Thyroid gland (tissue), 4 donors: ENCODE measurements around the gene ZNF383. TPM values are rescaled to one million over a fixed set of nuclear protein-coding genes. Genes with fewer than 3 reads are reported as not detected.

Experiments
- DNase-seq, 2 donors: peaks; one replicate each; pipeline ENCODE4 v3.0.0-alpha.2; 2019
- H3K27ac ChIP-seq, 3 donors: fragments of 200-600 bp; sonication (generic); 1 replicate in 2 of 3; 2 replicates in 1 of 3; pipeline ENCODE4 v1.5.1; 2016 to 2019; ENCODE audit warnings: mild to moderate bottlenecking in 1 of 3, moderate library complexity in 1 of 3
- H3K27me3 ChIP-seq: fragments of 200-600 bp; sonication (generic); one replicate; pipeline ENCODE4 v1.5.1; 2019
- H3K36me3 ChIP-seq, 2 donors: fragments of 200-600 bp; sonication (generic); one replicate each; pipeline ENCODE4 v1.5.1; 2016 to 2019
- H3K4me1 ChIP-seq, 2 donors: fragments of 200-600 bp; sonication (generic); one replicate each; pipeline ENCODE4 v1.5.1; 2017 to 2019
- H3K4me3 ChIP-seq, 3 donors: fragments of 200-600 bp; sonication (generic); replicated peaks in 1 of 3; 1 replicate in 2 of 3; 2 replicates in 1 of 3; pipeline ENCODE4 v1.5.1; 2016; ENCODE audit warnings: mild to moderate bottlenecking in 1 of 3
- H3K9me3 ChIP-seq: fragments of 200-600 bp; sonication (generic); one replicate; pipeline ENCODE4 v1.5.1; 2017
- CTCF ChIP-seq, 6 experiments: fragments of 200-600 bp in 3 of 6; fragments of 450-650 bp in 3 of 6; sonication (generic) in 3 of 6; IDR thresholded peaks; one replicate each; pipeline ENCODE4 v1.5.1; 2016 to 2019; ENCODE audit warnings: antibody characterized with exemption in 6 of 6, mild to moderate bottlenecking in 2 of 6, inconsistent platforms in 1 of 6, moderate library complexity in 1 of 6
- POLR2A ChIP-seq, 2 donors: fragments of 450-650 bp; IDR thresholded peaks; one replicate each; pipeline ENCODE4 v1.6.1; 2017; ENCODE audit warnings: antibody characterized with exemption in 2 of 2, mild to moderate bottlenecking in 2 of 2, moderate library complexity in 1 of 2
- WGBS, 2 donors: methylation state at CpG; one replicate each; pipeline ENCODE4 v1.1.5; 2017; 5-methylcytosine and 5-hydroxymethylcytosine counted together
- intact Hi-C: fragments of 100-400 bp; cut with DNase I; formaldehyde crosslinking; loops from one replicate; pipeline ENCODE4 v1.15.1; 2023
- total RNA-seq, 4 donors: library from RNA; depleted of rRNA; stranded (reverse); fragments of >200 nt; gene quantifications; one replicate each; pipeline ENCODE4 v1.2.3, GENCODE V29; 2016

ZNF383 gene
- total RNA-seq, 4 donors from 2014 or later = 8.3 to 14.3 (median 11.3) TPM

GRCh38 chr19:37217480-37217774 lies 587 bp upstream of the ZNF383 start:
- peaks cover 8 to 9% of the 10 kb centered on the region in 2 donors for H3K4me1 ChIP-seq
- 0 to 2% methylated on average over 7 of the region's 7 CpGs for WGBS, 2 donors
- H3K36me3 ChIP-seq = no peaks in the 10 kb centered on the region
- no peaks in the 10 kb centered on the region for H3K9me3 ChIP-seq
- H3K27me3 ChIP-seq = no peaks in the 10 kb centered on the region
- H3K4me3 ChIP-seq = peak overlapping the region; percentile 78 to 92 (median 85)
- peak overlapping the region; percentile 94 to 97 (median 97) for H3K27ac ChIP-seq
- intact Hi-C loops = no loop called here
- TF ChIP-seq CTCF (IDR thresholded peaks at IDR 0.05) (no peak), POLR2A (IDR thresholded peaks at IDR 0.05) (no peak)
- no peak for DNase-seq

GRCh38 chr19:37218592-37218935 lies 550 bp downstream of the ZNF383 start:
- 12 to 15% methylated on average over 6 of the region's 6 CpGs for WGBS, 2 donors
- no peaks in the 10 kb centered on the region for H3K27me3 ChIP-seq
- DNase-seq = no peak
- peak overlapping the region; percentile 78 to 92 (median 85) for H3K4me3 ChIP-seq
- TF ChIP-seq POLR2A (IDR thresholded peaks at IDR 0.05) (no peak), CTCF (IDR thresholded peaks at IDR 0.05) (no peak)
- no peaks in the 10 kb centered on the region for H3K36me3 ChIP-seq
- H3K4me1 ChIP-seq = peaks cover 8 to 9% of the 10 kb centered on the region in 2 donors
- H3K9me3 ChIP-seq = no peaks in the 10 kb centered on the region
- peak overlapping the region; percentile 94 to 97 (median 97) for H3K27ac ChIP-seq
- intact Hi-C loops = no loop called here

- H3K36me3 ChIP-seq = peaks cover under 1 to 2% of the 10 kb centered on the region in 2 donors
- DNase-seq = no peak
- no peaks in the 10 kb centered on the region for H3K9me3 ChIP-seq
- H3K27me3 ChIP-seq = no peaks in the 10 kb centered on the region
- H3K4me1 ChIP-seq = peaks cover 8 to 9% of the 10 kb centered on the region in 2 donors
- H3K27ac ChIP-seq = no peak overlapping the region
- no peak for TF ChIP-seq CTCF (IDR thresholded peaks at IDR 0.05)
- no peak for TF ChIP-seq POLR2A (IDR thresholded peaks at IDR 0.05)
- H3K4me3 ChIP-seq = no peak overlapping the region
- WGBS, 2 donors = 93 to 95% methylated on average over 3 of the region's 3 CpGs
- intact Hi-C loops = no loop called here
These were observed 2.4 kb downstream of the ZNF383 start for GRCh38 chr19:37220383-37220782.

- H3K36me3 ChIP-seq = peaks cover 7 to 10% of the 10 kb centered on the region in 2 donors
- intact Hi-C loops = no loop called here
- 93 to 95% methylated on average over 2 of the region's 2 CpGs for WGBS, 2 donors
These were observed 3.1 kb downstream of the ZNF383 start for GRCh38 chr19:37221136-37221535.

GRCh38 chr19:37226248-37226647 lies 8.2 kb downstream of the ZNF383 start:
- H3K4me3 ChIP-seq = no peak overlapping the region
- whole genome bisulfite sequencing, 2 donors = 95 to 100% methylated on average over 2 of the region's 2 CpGs
- peaks cover 32% of the 10 kb centered on the region in 2 donors for H3K36me3 ChIP-seq
- no peak overlapping the region for H3K27ac ChIP-seq
- H3K9me3 ChIP-seq = no peaks in the 10 kb centered on the region
- intact Hi-C loops = loop anchor here (5.0 kb wide), 1 partner anchor 254 kb away; no protein-coding TSS in a partner anchor
- no peak for DNase-seq
- no peaks in the 10 kb centered on the region for H3K27me3 ChIP-seq
- no peaks in the 10 kb centered on the region for H3K4me1 ChIP-seq
- TF ChIP-seq CTCF (IDR thresholded peaks at IDR 0.05) (no peak), POLR2A (IDR thresholded peaks at IDR 0.05) (no peak)

More at GRCh38 chr19:37221136-37221535, 3.1 kb downstream of the ZNF383 start:
- Histone ChIP-seq H3K27ac (no peak overlapping the region), H3K27me3 (no peaks in the 10 kb centered on the region), H3K4me1 (peaks cover 8 to 9% of the 10 kb centered on the region in 2 donors), H3K9me3 (no peaks in the 10 kb centered on the region), H3K4me3 (no peak overlapping the region)
- TF ChIP-seq POLR2A (IDR thresholded peaks at IDR 0.05) = no peak
- TF ChIP-seq CTCF (IDR thresholded peaks at IDR 0.05) = no peak
- no peak for DNase-seq
